Liver (tissue), 3 donors: ENCODE measurements around the gene STMN1.

Experiments
- CTCF ChIP-seq: fragments of 150-350 bp; IDR thresholded peaks from 2 replicates; pipeline ENCODE4 v1.5.1; 2017; ENCODE audit warnings: improper control_type of control experiment, low read depth, low read length; ENCODE audit not compliant: missing input control
- EGR1 ChIP-seq, 2 donors: IDR thresholded peaks; 2 replicates each; pipeline ENCODE4 v1.6.1; 2016 to 2018; ENCODE audit warnings: antibody characterized with exemption in 2 of 2, low read depth in 2 of 2
- FOXA1 ChIP-seq: IDR thresholded peaks from 2 replicates; pipeline ENCODE4 v1.6.1; 2016; ENCODE audit warnings: antibody characterized with exemption
- GABPA ChIP-seq, 2 donors: IDR thresholded peaks in 1 of 2; conservative IDR thresholded peaks in 1 of 2; 2 replicates each; pipeline ENCODE4 v1.6.1; 2016; ENCODE audit warnings: antibody characterized with exemption in 2 of 2, mild to moderate bottlenecking in 1 of 2, moderate library complexity in 1 of 2
- JUND ChIP-seq, 2 donors: IDR thresholded peaks; 2 replicates each; pipeline ENCODE4 v1.6.1; 2016; ENCODE audit warnings: antibody characterized with exemption in 2 of 2
- MAX ChIP-seq: IDR thresholded peaks from 2 replicates; pipeline ENCODE4 v1.6.1; 2016; ENCODE audit warnings: antibody characterized with exemption
- RAD21 ChIP-seq, 2 donors: IDR thresholded peaks; 2 replicates each; pipeline ENCODE4 v1.6.1; 2016; ENCODE audit warnings: antibody characterized with exemption in 2 of 2, mild to moderate bottlenecking in 2 of 2
- REST ChIP-seq: IDR thresholded peaks from 2 replicates; pipeline ENCODE4 v1.6.1; 2016; ENCODE audit warnings: antibody characterized with exemption, mild to moderate bottlenecking
- SP1 ChIP-seq: IDR thresholded peaks from 2 replicates; pipeline ENCODE4 v1.6.1; 2018; ENCODE audit warnings: antibody characterized with exemption, mild to moderate bottlenecking
- TAF1 ChIP-seq: conservative IDR thresholded peaks from 2 replicates; pipeline ENCODE4 v1.6.1; 2016; ENCODE audit warnings: antibody characterized with exemption, mild to moderate bottlenecking
- YY1 ChIP-seq: IDR thresholded peaks from 2 replicates; pipeline ENCODE4 v1.6.1; 2016; ENCODE audit warnings: antibody characterized with exemption, mild to moderate bottlenecking
- ZBTB33 ChIP-seq: IDR thresholded peaks from 2 replicates; pipeline ENCODE4 v1.6.1; 2016; ENCODE audit warnings: antibody characterized with exemption
- donor health status: healthy.
- donor health status: healthy.

GRCh38 chr1:25880518-25880917, 25.7 kb downstream of the STMN1 start:
- TF ChIP-seq CTCF (no peak), TAF1 (no peak), GABPA (IDR thresholded peaks at IDR 0.05 in 1 of 2, conservative IDR thresholded peaks at IDR 0.05 in 1 of 2) (no peak), SP1 (no peak), RAD21 (IDR thresholded peaks at IDR 0.05) (no peak), MAX (no peak), EGR1 (IDR thresholded peaks at IDR 0.05; ENCODE audit: low read depth in 2 of 2) (no peak), JUND (IDR thresholded peaks at IDR 0.05) (no peak), REST (no peak), YY1 (no peak), FOXA1 (no peak), ZBTB33 (no peak)
